ENCODE measurements around the gene MAST3. TPM values are rescaled to one million over a fixed set of nuclear protein-coding genes. Genes with fewer than 3 reads are reported as not detected.

The MAST3 gene
- total and polyA plus RNA-seq, 2 donors (not counting 1 experiment from before 2014, with no cell fraction given), result 43.5 to 85.5 TPM

- Histone ChIP-seq H3K27ac (ENCODE audit: low read length in 2 of 2) (peak overlapping the region in 1 of 2 donors; percentile 29), H3K27me3 (replicated peaks in 1 of 4; ENCODE audit: control extremely low read depth in 1 of 4, control insufficient read depth in 3 of 4, insufficient read depth in 4 of 4, low read length in 3 of 4) (no peaks in the 10 kb centered on the region), H4K20me1 (ENCODE audit: control insufficient read depth, insufficient read depth, low read length, poor library complexity, severe bottlenecking) (no peaks in the 10 kb centered on the region), H3K9me3 (ENCODE audit: control extremely low read depth in 1 of 3, control insufficient read depth in 2 of 3, insufficient read depth in 1 of 3, low read length in 2 of 3) (no peaks in the 10 kb centered on the region), H3K79me2 (ENCODE audit: control insufficient read depth, insufficient read depth, low read length) (peaks cover 14% of the 10 kb centered on the region), H3K4me2 (replicated peaks; ENCODE audit: low read depth, low read length, poor library complexity, severe bottlenecking) (peak overlapping the region; percentile 99), H3K9ac (ENCODE audit: low read length) (peak overlapping the region; percentile 84), H3K36me3 (replicated peaks in 1 of 2; ENCODE audit: control extremely low read depth in 1 of 2, control insufficient read depth in 1 of 2, extremely low read depth in 1 of 2, insufficient read depth in 2 of 2, low read length in 1 of 2) (peaks cover 0 to 25% of the 10 kb centered on the region in 2 experiments), H3K4me1 (ENCODE audit: control insufficient read depth in 2 of 2, insufficient read depth in 2 of 2, low read length in 2 of 2) (peaks cover 25 to 31% of the 10 kb centered on the region in 2 donors), H3K4me3 (ENCODE audit: control extremely low read depth in 1 of 5, extremely low read depth in 1 of 5, insufficient read depth in 1 of 5, low read depth in 2 of 5, low read length in 4 of 5) (peak overlapping the region in 4 of 5 experiments; percentile 76 to 92 (median 86)), H2AFZ (ENCODE audit: insufficient read depth, low read depth, low read length, poor library complexity, severe bottlenecking) (no peak overlapping the region)
- H3K9me3 Mint-ChIP-seq (ENCODE audit: insufficient read depth), result no peaks in the 10 kb centered on the region
- H3K27me3 Mint-ChIP-seq, result no peaks in the 10 kb centered on the region
- POLR2A ChIA-PET, result interaction anchor here (1.0 to 5.7 kb wide), 7 partner anchors 9 to 86 kb away, joined by 4 to 64 read pairs (median 19); partner anchors contain the start of genes IFI30, JUND and RAB3A
- peak overlapping the region; percentile 63 for H3K27ac Mint-ChIP-seq
- DNase-seq (no peak), ATAC-seq (ENCODE audit: low read depth) (no peak)
- peaks cover 34% of the 10 kb centered on the region for H3K4me1 Mint-ChIP-seq
- 68% methylated on average over 7 of the region's 12 CpGs for WGBS (ENCODE audit: insufficient coverage)
- TF ChIP-seq EZH2 (IDR thresholded peaks at IDR 0.05; ENCODE audit: borderline replicate concordance, insufficient read depth, low read depth, low read length, poor library complexity, severe bottlenecking) (no peak), CTCF (IDR thresholded peaks at IDR 0.05) (no peak)
- CTCF ChIA-PET, result interaction anchor here (0.5 to 6.4 kb wide), 7 partner anchors 8 to 187 kb away, joined by 3 to 105 read pairs (median 7); partner anchors contain the start of genes ARRDC2 and RAB3A
- H3K4me3 Mint-ChIP-seq, result peak overlapping the region; percentile 93
- intact Hi-C loops (cut with micrococcal nuclease), result loop anchor here (5.0 to 10.0 kb wide), 4 partner anchors 97 to 943 kb away; partner anchors contain the start of genes ELL, FCHO1, MAST3 and TMEM161A
These were observed 96.6 kb downstream of the MAST3 start for GRCh38 chr19:18194181-18194530.
